Peyer's patch (tissue), 4 donors: ENCODE results near the gene ATOX1.

Experiments used
- POLR2A ChIP-seq, 2 donors: fragments of 450-650 bp; IDR thresholded peaks; one replicate each; pipeline ENCODE4 v1.5.1; 2017; ENCODE audit warnings: antibody characterized with exemption in 2 of 2, mild to moderate bottlenecking in 2 of 2, moderate library complexity in 2 of 2
- TF ChIP-seq, protein P1 (sequence below), 6 experiments: fragments of 450-650 bp in 4 of 6; fragments of 200-600 bp in 2 of 6; sonication (generic) in 1 of 6; IDR thresholded peaks; one replicate each; pipeline ENCODE4 v1.5.1; 2017 to 2019; ENCODE audit warnings: antibody characterized with exemption in 6 of 6, mild to moderate bottlenecking in 3 of 6, moderate library complexity in 1 of 6

DNA sequence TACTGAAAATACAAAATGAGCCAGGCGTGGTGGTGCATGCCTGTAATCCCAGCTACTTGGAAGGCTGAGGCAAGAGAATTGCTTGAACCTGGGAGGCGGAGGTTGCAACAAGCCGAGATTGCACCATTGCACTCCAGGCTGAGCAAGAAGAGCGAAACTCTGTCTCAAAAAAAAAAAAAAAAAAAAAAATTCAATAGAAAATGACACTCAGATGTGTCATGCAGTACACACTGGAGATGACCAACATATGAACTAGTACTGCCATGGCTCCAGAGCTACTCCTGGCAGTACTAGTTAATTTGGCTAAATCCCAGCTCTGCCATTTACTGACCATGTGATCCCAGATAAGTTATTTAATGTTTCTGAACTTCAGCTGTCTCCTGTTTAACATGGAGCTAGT lies 7.3 kb downstream of the ATOX1 start:
- TF ChIP-seq, protein P1, sequence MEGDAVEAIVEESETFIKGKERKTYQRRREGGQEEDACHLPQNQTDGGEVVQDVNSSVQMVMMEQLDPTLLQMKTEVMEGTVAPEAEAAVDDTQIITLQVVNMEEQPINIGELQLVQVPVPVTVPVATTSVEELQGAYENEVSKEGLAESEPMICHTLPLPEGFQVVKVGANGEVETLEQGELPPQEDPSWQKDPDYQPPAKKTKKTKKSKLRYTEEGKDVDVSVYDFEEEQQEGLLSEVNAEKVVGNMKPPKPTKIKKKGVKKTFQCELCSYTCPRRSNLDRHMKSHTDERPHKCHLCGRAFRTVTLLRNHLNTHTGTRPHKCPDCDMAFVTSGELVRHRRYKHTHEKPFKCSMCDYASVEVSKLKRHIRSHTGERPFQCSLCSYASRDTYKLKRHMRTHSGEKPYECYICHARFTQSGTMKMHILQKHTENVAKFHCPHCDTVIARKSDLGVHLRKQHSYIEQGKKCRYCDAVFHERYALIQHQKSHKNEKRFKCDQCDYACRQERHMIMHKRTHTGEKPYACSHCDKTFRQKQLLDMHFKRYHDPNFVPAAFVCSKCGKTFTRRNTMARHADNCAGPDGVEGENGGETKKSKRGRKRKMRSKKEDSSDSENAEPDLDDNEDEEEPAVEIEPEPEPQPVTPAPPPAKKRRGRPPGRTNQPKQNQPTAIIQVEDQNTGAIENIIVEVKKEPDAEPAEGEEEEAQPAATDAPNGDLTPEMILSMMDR (IDR thresholded peaks at IDR 0.05) = no peak
- no peak for TF ChIP-seq POLR2A (IDR thresholded peaks at IDR 0.05)
